Endothelial cell of umbilical vein (primary cell): ENCODE measurements around the gene SENP5.

Source experiments
- GATA2 ChIP-seq: IDR thresholded peaks from 2 replicates; pipeline ENCODE4 v1.7.0; 2011; ENCODE audit warnings: low read depth, mild to moderate bottlenecking, moderate library complexity, mixed read lengths, low read length; ENCODE audit not compliant: insufficient read length, insufficient read depth
- POLR2A ChIP-seq: IDR thresholded peaks from 2 replicates; pipeline ENCODE4 v1.6.1; 2012; ENCODE audit warnings: low read depth, mild to moderate bottlenecking, control low read depth, low read length
- POLR2AphosphoS5 ChIP-seq: IDR thresholded peaks from 2 replicates; pipeline ENCODE4 v1.6.1; 2012; ENCODE audit warnings: low read depth, mild to moderate bottlenecking, control low read depth, low read length, moderate library complexity; ENCODE audit not compliant: insufficient read depth
- TF ChIP-seq, protein P1 (sequence below), 2 donors: IDR thresholded peaks; 1 replicate in 1 of 2; 2 replicates in 1 of 2; pipeline ENCODE4 v1.5.1; 2011; ENCODE audit warnings: low read length in 2 of 2, mild to moderate bottlenecking in 2 of 2, moderate library complexity in 2 of 2, control low read depth in 1 of 2, inconsistent platforms in 1 of 2, low read depth in 1 of 2; ENCODE audit not compliant: insufficient read depth in 1 of 2; ENCODE audit errors: extremely low read depth in 1 of 2

DNA sequence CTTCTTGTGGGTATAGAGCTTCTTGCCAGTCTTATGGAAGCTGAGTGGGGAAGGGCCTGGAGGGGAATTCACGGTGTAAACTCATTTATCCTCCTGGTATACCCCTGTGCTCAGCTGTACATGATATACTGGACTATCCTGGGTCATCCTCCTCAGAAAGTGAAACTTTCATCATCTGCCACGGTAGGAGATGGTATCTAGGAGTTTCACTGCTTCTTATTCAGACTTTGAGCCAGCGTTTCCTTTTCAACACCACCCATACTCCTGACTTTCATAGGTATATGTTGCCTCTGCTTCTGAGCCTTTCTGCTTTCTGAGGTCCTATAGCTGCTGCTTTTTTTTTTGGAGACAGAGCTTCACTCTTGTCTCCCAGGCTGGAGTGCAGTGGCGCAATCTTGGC is 15.6 kb downstream of the SENP5 start:
- TF ChIP-seq POLR2A (no peak), POLR2AphosphoS5 (no peak), GATA2 (no peak)
- TF ChIP-seq, protein P1, sequence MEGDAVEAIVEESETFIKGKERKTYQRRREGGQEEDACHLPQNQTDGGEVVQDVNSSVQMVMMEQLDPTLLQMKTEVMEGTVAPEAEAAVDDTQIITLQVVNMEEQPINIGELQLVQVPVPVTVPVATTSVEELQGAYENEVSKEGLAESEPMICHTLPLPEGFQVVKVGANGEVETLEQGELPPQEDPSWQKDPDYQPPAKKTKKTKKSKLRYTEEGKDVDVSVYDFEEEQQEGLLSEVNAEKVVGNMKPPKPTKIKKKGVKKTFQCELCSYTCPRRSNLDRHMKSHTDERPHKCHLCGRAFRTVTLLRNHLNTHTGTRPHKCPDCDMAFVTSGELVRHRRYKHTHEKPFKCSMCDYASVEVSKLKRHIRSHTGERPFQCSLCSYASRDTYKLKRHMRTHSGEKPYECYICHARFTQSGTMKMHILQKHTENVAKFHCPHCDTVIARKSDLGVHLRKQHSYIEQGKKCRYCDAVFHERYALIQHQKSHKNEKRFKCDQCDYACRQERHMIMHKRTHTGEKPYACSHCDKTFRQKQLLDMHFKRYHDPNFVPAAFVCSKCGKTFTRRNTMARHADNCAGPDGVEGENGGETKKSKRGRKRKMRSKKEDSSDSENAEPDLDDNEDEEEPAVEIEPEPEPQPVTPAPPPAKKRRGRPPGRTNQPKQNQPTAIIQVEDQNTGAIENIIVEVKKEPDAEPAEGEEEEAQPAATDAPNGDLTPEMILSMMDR (IDR thresholded peaks at IDR 0.05; ENCODE audit: extremely low read depth in 1 of 2, insufficient read depth in 1 of 2, low read depth in 1 of 2, low read length in 2 of 2) = no peak
